Stimulated activated naive B cell treated with anti-CD40 and anti-IgM and Interleukin-4, amounts not matched to agents 10 μg/mL and 1 μg/mL and 100 μg/mL, for 72 hours (primary cell): ENCODE results near the gene TOMM34.
A peak's percentile ranks its signal among the peaks of the same experiment; 100 is the strongest.

ENCODE experiments used
- ATAC-seq, 2 donors: fragments of 150-1000 bp; cut with Tn5 transposase; replicated peaks; 2 replicates each; pipeline ENCODE4 v1.10.0; 2021; ENCODE audit warnings: moderate library complexity in 1 of 2
- DNase-seq: peaks from one replicate; pipeline ENCODE4 v3.0.0; 2021
- H3K27ac Mint-ChIP-seq: one replicate; pipeline ENCODE4 v1.8.0; 2022; ENCODE audit warnings: mild to moderate bottlenecking, mixed read lengths
- H3K27me3 Mint-ChIP-seq, 2 donors: one replicate each; pipeline ENCODE4 v1.8.0; 2022; ENCODE audit warnings: mixed read lengths in 2 of 2
- H3K36me3 Mint-ChIP-seq, 2 donors: one replicate each; pipeline ENCODE4 v1.8.0; 2022; ENCODE audit warnings: mixed read lengths in 2 of 2, mild to moderate bottlenecking in 1 of 2
- H3K4me1 Mint-ChIP-seq, 2 donors: one replicate each; pipeline ENCODE4 v1.8.0; 2022; ENCODE audit warnings: mixed read lengths in 2 of 2, mild to moderate bottlenecking in 1 of 2
- H3K4me3 Mint-ChIP-seq, 2 donors: one replicate each; pipeline ENCODE4 v1.8.0; 2022; ENCODE audit warnings: mild to moderate bottlenecking in 2 of 2, mixed read lengths in 2 of 2, moderate library complexity in 1 of 2
- H3K9me3 Mint-ChIP-seq, 2 donors: one replicate each; pipeline ENCODE4 v1.8.0; 2022; ENCODE audit warnings: mixed read lengths in 2 of 2, mild to moderate bottlenecking in 1 of 2

The TOMM34 gene

GRCh38 chr20:44956410-44956809 is 3.8 kb downstream of the TOMM34 start:
- peak overlapping the region; percentile 74 for H3K27ac Mint-ChIP-seq

GRCh38 chr20:44955270-44955669 is 4.9 kb downstream of the TOMM34 start:
- Mint-ChIP-seq H3K4me3 (peak overlapping the region; percentile 13 to 47), H3K27me3 (no peaks in the 10 kb centered on the region), H3K36me3 (peaks cover 47 to 71% of the 10 kb centered on the region in 2 donors), H3K4me1 (peaks cover 54 to 69% of the 10 kb centered on the region in 2 donors), H3K27ac (peak overlapping the region; percentile 78), H3K9me3 (no peaks in the 10 kb centered on the region)
- peak; percentile 4 to 17 for ATAC-seq
- DNase-seq, result no peak

More at GRCh38 chr20:44956410-44956809, 3.8 kb downstream of the TOMM34 start:
- Mint-ChIP-seq H3K36me3 (peaks cover 43 to 66% of the 10 kb centered on the region in 2 donors), H3K27me3 (no peaks in the 10 kb centered on the region), H3K9me3 (no peaks in the 10 kb centered on the region), H3K4me1 (peaks cover 59 to 77% of the 10 kb centered on the region in 2 donors), H3K4me3 (peak overlapping the region in 1 of 2 donors; percentile 7)
- DNase-seq (no peak), ATAC-seq (no peak)

- peaks cover 54 to 72% of the 10 kb centered on the region in 2 donors for H3K36me3 Mint-ChIP-seq
- no peak overlapping the region for H3K27ac Mint-ChIP-seq
- no peak for DNase-seq
- peaks cover 50 to 64% of the 10 kb centered on the region in 2 donors for H3K4me1 Mint-ChIP-seq
- ATAC-seq, result no peak
- no peak overlapping the region for H3K4me3 Mint-ChIP-seq
- no peaks in the 10 kb centered on the region for H3K27me3 Mint-ChIP-seq
- H3K9me3 Mint-ChIP-seq, result no peaks in the 10 kb centered on the region
Observed at GRCh38 chr20:44954211-44954610, 6.0 kb downstream of the TOMM34 start.

GRCh38 chr20:44952731-44953130 is 7.5 kb downstream of the TOMM34 start:
- peaks cover 38 to 49% of the 10 kb centered on the region in 2 donors for H3K4me1 Mint-ChIP-seq
- H3K4me3 Mint-ChIP-seq, result no peak overlapping the region
- peaks cover 54 to 58% of the 10 kb centered on the region in 2 donors for H3K36me3 Mint-ChIP-seq
- ATAC-seq, result no peak
- DNase-seq, result no peak
- H3K27me3 Mint-ChIP-seq, result no peaks in the 10 kb centered on the region
- H3K9me3 Mint-ChIP-seq, result no peaks in the 10 kb centered on the region
- H3K27ac Mint-ChIP-seq, result peak overlapping the region; percentile 56

GRCh38 chr20:44950368-44950767 is 9.8 kb downstream of the TOMM34 start:
- H3K36me3 Mint-ChIP-seq, result peaks cover 55 to 56% of the 10 kb centered on the region in 2 donors
- ATAC-seq, result no peak
- H3K27ac Mint-ChIP-seq, result peak overlapping the region; percentile 2

GRCh38 chr20:44948513-44948912 is 11.7 kb downstream of the TOMM34 start:
- Mint-ChIP-seq H3K9me3 (no peaks in the 10 kb centered on the region), H3K4me1 (peaks cover 10 to 12% of the 10 kb centered on the region in 2 donors), H3K27me3 (no peaks in the 10 kb centered on the region), H3K4me3 (no peak overlapping the region), H3K36me3 (peaks cover 54 to 56% of the 10 kb centered on the region in 2 donors), H3K27ac (no peak overlapping the region)
- DNase-seq (no peak), ATAC-seq (no peak)

More at GRCh38 chr20:44950368-44950767, 9.8 kb downstream of the TOMM34 start:
- Mint-ChIP-seq H3K4me1 (peaks cover 25 to 28% of the 10 kb centered on the region in 2 donors), H3K9me3 (no peaks in the 10 kb centered on the region), H3K4me3 (no peak overlapping the region), H3K27me3 (no peaks in the 10 kb centered on the region)
- no peak for DNase-seq

- peaks cover 50 to 52% of the 10 kb centered on the region in 2 donors for H3K36me3 Mint-ChIP-seq
- no peak overlapping the region for H3K27ac Mint-ChIP-seq
- H3K27me3 Mint-ChIP-seq, result no peaks in the 10 kb centered on the region
- no peak for ATAC-seq
- H3K9me3 Mint-ChIP-seq, result no peaks in the 10 kb centered on the region
- no peak for DNase-seq
- H3K4me1 Mint-ChIP-seq, result peaks cover 6 to 8% of the 10 kb centered on the region in 2 donors
- no peak overlapping the region for H3K4me3 Mint-ChIP-seq
Observed at GRCh38 chr20:44948107-44948506, 12.1 kb downstream of the TOMM34 start.

- Mint-ChIP-seq H3K4me3 (no peak overlapping the region), H3K27ac (no peak overlapping the region), H3K9me3 (no peaks in the 10 kb centered on the region), H3K27me3 (no peaks in the 10 kb centered on the region), H3K4me1 (peaks cover 0 to 2% of the 10 kb centered on the region in 2 donors), H3K36me3 (peaks cover 52 to 57% of the 10 kb centered on the region in 2 donors)
- ATAC-seq (no peak), DNase-seq (no peak)
Observed at GRCh38 chr20:44946271-44946852, 13.8 kb downstream of the TOMM34 start.

GRCh38 chr20:44945261-44945660 is 14.9 kb downstream of the TOMM34 start:
- Mint-ChIP-seq H3K36me3 (peaks cover 53 to 58% of the 10 kb centered on the region in 2 donors), H3K27me3 (no peaks in the 10 kb centered on the region), H3K4me1 (peaks cover 0 to 3% of the 10 kb centered on the region in 2 donors), H3K4me3 (no peak overlapping the region), H3K9me3 (no peaks in the 10 kb centered on the region), H3K27ac (no peak overlapping the region)
- ATAC-seq, result no peak
- DNase-seq, result no peak

GRCh38 chr20:44943828-44944227 is 16.4 kb downstream of the TOMM34 start:
- no peaks in the 10 kb centered on the region for H3K9me3 Mint-ChIP-seq
- no peak overlapping the region for H3K27ac Mint-ChIP-seq
- ATAC-seq, result no peak
- no peaks in the 10 kb centered on the region for H3K27me3 Mint-ChIP-seq
- H3K4me3 Mint-ChIP-seq, result no peak overlapping the region
- DNase-seq, result no peak
- H3K4me1 Mint-ChIP-seq, result peaks cover 0 to 3% of the 10 kb centered on the region in 2 donors
- peaks cover 53 to 58% of the 10 kb centered on the region in 2 donors for H3K36me3 Mint-ChIP-seq

- Mint-ChIP-seq H3K27ac (peak overlapping the region; percentile 34), H3K9me3 (no peaks in the 10 kb centered on the region), H3K4me1 (peaks cover 0 to 3% of the 10 kb centered on the region in 2 donors), H3K27me3 (no peaks in the 10 kb centered on the region), H3K36me3 (peaks cover 56 to 66% of the 10 kb centered on the region in 2 donors), H3K4me3 (no peak overlapping the region)
- DNase-seq (no peak), ATAC-seq (no peak)
Observed at GRCh38 chr20:44942264-44942973, 17.8 kb downstream of the TOMM34 start.

- H3K4me1 Mint-ChIP-seq, result peaks cover 0 to 2% of the 10 kb centered on the region in 2 donors
- no peaks in the 10 kb centered on the region for H3K9me3 Mint-ChIP-seq
- DNase-seq (no peak), ATAC-seq (no peak)
- H3K27me3 Mint-ChIP-seq, result no peaks in the 10 kb centered on the region
- H3K36me3 Mint-ChIP-seq, result peaks cover 58 to 69% of the 10 kb centered on the region in 2 donors
- peak overlapping the region; percentile 32 for H3K27ac Mint-ChIP-seq
- H3K4me3 Mint-ChIP-seq, result no peak overlapping the region
Observed at GRCh38 chr20:44941120-44941691, 19.0 kb downstream of the TOMM34 start.

GRCh38 chr20:44938637-44939036 is 21.6 kb downstream of the TOMM34 start:
- ATAC-seq, result no peak
- Mint-ChIP-seq H3K27me3 (no peaks in the 10 kb centered on the region), H3K4me3 (no peak overlapping the region), H3K36me3 (peaks cover 43 to 67% of the 10 kb centered on the region in 2 donors), H3K27ac (peak overlapping the region; percentile 56), H3K4me1 (peaks cover 0 to 2% of the 10 kb centered on the region in 2 donors), H3K9me3 (no peaks in the 10 kb centered on the region)
- DNase-seq, result no peak

- DNase-seq (no peak), ATAC-seq (no peak)
- H3K27me3 Mint-ChIP-seq, result no peaks in the 10 kb centered on the region
- H3K4me3 Mint-ChIP-seq, result no peak overlapping the region
- peak overlapping the region; percentile 43 for H3K27ac Mint-ChIP-seq
- peaks cover 40 to 64% of the 10 kb centered on the region in 2 donors for H3K36me3 Mint-ChIP-seq
- H3K4me1 Mint-ChIP-seq, result peaks cover 0 to 2% of the 10 kb centered on the region in 2 donors
- no peaks in the 10 kb centered on the region for H3K9me3 Mint-ChIP-seq
Observed at GRCh38 chr20:44936510-44936909, 23.7 kb downstream of the TOMM34 start.
